ENCODE results near the gene TMEM247. TPM values are rescaled to one million over a fixed set of nuclear protein-coding genes. Genes with fewer than 3 reads are reported as not detected.

TMEM247 gene
- total RNA-seq, 1 experiment from 2014 or later, result not detected

DNA sequence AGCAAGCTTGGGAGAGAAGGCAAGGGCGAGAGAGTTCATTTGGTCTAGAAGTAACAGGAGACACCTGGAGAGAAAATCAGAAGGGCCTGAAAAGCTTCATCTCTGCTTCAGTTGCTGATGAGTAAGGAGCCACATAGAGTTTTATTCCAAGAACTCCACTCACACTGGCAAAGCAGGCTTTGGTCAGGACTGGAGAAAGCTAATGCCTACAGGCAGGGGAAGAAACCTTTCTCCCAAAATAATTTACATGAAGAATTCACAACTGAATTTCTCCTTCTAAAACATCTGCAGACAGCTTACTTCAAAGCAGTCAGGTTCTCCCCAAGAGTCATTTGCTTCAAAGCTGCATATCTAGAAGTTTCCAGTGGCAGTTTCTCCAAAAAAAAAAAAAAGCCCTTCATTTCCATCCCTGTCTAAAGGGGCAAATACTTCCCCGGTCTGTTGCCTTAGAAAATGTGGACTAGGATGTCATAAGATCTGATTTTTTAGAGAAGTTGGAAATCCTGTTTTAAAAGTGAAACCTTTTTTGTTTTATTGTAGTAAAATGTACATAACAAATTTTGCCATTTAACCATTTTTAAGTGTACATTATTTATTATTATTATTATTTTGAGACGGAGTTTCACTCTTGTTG lies 46.3 kb downstream of the TMEM247 start:
- intact Hi-C loops (cut with micrococcal nuclease; ENCODE audit: unreplicated experiment), result no loop called here
- CTCF ChIA-PET, result no interaction called here
- BruUV-seq (replicated peaks), result no TSS peak

DNA sequence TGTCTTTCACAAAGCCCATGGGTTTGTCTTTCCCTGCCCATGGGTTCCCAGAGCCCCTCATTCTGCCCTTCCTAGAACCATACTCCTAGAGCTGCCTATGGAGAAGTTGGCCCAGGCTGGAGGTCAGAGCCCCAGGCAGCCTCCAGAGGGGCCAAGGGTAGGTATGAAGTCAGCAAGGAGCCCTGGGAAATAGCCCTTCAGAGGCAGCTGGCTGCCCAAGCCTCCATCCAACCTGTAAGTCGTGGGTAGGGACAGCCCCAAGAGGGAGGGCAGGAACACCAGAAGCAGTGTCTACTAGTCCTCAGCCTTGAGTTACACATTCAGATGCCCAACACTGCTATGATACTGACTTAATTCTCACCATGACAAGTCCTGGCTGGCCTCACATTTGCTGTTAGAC lies 49.5 kb downstream of the TMEM247 start:
- DNase-seq, result no peak
- Mint-ChIP-seq H3K27me3 (ENCODE audit: unreplicated experiment) (no peaks in the 10 kb centered on the region), H3K4me3 (ENCODE audit: low read depth, unreplicated experiment) (no peak overlapping the region), H3K4me1 (ENCODE audit: low read depth, unreplicated experiment) (no peaks in the 10 kb centered on the region), H3K36me3 (ENCODE audit: insufficient read depth, unreplicated experiment) (no peaks in the 10 kb centered on the region), H3K9me3 (ENCODE audit: low read depth, unreplicated experiment) (no peaks in the 10 kb centered on the region), H3K27ac (ENCODE audit: unreplicated experiment) (no peak overlapping the region)
- no TSS peak for BruUV-seq (replicated peaks)
- CTCF ChIA-PET, result no interaction called here
- intact Hi-C loops (cut with micrococcal nuclease; ENCODE audit: unreplicated experiment), result no loop called here
- TF ChIP-seq, protein P1, sequence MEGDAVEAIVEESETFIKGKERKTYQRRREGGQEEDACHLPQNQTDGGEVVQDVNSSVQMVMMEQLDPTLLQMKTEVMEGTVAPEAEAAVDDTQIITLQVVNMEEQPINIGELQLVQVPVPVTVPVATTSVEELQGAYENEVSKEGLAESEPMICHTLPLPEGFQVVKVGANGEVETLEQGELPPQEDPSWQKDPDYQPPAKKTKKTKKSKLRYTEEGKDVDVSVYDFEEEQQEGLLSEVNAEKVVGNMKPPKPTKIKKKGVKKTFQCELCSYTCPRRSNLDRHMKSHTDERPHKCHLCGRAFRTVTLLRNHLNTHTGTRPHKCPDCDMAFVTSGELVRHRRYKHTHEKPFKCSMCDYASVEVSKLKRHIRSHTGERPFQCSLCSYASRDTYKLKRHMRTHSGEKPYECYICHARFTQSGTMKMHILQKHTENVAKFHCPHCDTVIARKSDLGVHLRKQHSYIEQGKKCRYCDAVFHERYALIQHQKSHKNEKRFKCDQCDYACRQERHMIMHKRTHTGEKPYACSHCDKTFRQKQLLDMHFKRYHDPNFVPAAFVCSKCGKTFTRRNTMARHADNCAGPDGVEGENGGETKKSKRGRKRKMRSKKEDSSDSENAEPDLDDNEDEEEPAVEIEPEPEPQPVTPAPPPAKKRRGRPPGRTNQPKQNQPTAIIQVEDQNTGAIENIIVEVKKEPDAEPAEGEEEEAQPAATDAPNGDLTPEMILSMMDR (IDR thresholded peaks at IDR 0.05; ENCODE audit: unreplicated experiment), result no peak

More for the DNA sequence above, 46.3 kb downstream of the TMEM247 start:
- H3K36me3 Mint-ChIP-seq (ENCODE audit: insufficient read depth, unreplicated experiment), result no peaks in the 10 kb centered on the region
- TF ChIP-seq, protein P1 (IDR thresholded peaks at IDR 0.05; ENCODE audit: unreplicated experiment), result no peak
- H3K9me3 Mint-ChIP-seq (ENCODE audit: low read depth, unreplicated experiment), result no peaks in the 10 kb centered on the region
- no peak overlapping the region for H3K27ac Mint-ChIP-seq (ENCODE audit: unreplicated experiment)
- no peak overlapping the region for H3K4me3 Mint-ChIP-seq (ENCODE audit: low read depth, unreplicated experiment)
- H3K4me1 Mint-ChIP-seq (ENCODE audit: low read depth, unreplicated experiment), result no peaks in the 10 kb centered on the region
- no peaks in the 10 kb centered on the region for H3K27me3 Mint-ChIP-seq (ENCODE audit: unreplicated experiment)
- no peak for DNase-seq

DNA sequence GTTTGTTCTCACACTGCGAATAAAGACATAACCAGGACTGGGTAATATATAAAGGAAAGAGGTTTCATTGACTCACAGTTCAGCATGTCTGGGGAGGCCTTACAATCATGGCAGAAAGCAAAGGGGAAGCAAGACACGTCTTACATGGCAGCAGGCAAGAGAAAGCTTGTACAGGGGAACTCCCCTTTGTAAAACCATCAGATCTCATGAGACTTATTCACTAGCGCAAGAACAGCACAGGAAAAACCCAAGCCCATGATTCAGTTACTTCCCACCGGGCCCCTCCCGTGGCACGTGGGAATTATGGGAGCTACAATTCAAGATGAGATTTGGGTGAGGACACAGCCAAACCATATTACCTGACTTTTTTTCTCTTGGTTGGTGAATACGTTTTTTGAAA lies 51.3 kb downstream of the TMEM247 start:
- no peaks in the 10 kb centered on the region for H3K27me3 Mint-ChIP-seq (ENCODE audit: unreplicated experiment)
- no TSS peak for BruUV-seq (replicated peaks)
- no peaks in the 10 kb centered on the region for H3K4me1 Mint-ChIP-seq (ENCODE audit: low read depth, unreplicated experiment)
- no peaks in the 10 kb centered on the region for H3K36me3 Mint-ChIP-seq (ENCODE audit: insufficient read depth, unreplicated experiment)
- intact Hi-C loops (cut with micrococcal nuclease; ENCODE audit: unreplicated experiment), result no loop called here
- H3K9me3 Mint-ChIP-seq (ENCODE audit: low read depth, unreplicated experiment), result no peaks in the 10 kb centered on the region
- TF ChIP-seq, protein P1 (IDR thresholded peaks at IDR 0.05; ENCODE audit: unreplicated experiment), result no peak
- CTCF ChIA-PET, result interaction anchor here (1.2 kb wide), 1 partner anchor 10 kb away, joined by 3 read pairs; no protein-coding TSS in a partner anchor
- H3K27ac Mint-ChIP-seq (ENCODE audit: unreplicated experiment), result no peak overlapping the region
- no peak overlapping the region for H3K4me3 Mint-ChIP-seq (ENCODE audit: low read depth, unreplicated experiment)
- DNase-seq, result no peak

DNA sequence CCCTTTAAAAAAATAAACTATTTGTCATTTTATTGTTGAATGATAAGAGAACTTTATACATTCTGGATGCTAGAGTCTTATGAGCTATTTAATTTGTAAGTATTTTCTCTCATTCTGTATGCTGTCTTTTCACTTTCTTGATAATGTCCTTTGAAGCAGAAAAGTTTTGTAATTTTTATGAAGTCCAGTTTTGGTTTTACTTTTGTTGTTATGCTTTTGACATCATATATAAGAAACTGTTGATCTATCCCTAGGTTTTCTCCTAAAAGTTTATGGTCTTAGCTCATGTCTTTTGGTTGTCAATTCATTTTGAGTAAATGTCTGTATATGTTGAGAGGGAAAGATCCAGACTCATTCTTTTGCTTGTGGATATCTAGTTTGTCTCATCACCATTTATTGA lies 52.5 kb downstream of the TMEM247 start:
- CTCF ChIA-PET, result no interaction called here
- no peaks in the 10 kb centered on the region for H3K4me1 Mint-ChIP-seq (ENCODE audit: low read depth, unreplicated experiment)
- H3K36me3 Mint-ChIP-seq (ENCODE audit: insufficient read depth, unreplicated experiment), result no peaks in the 10 kb centered on the region
- TF ChIP-seq, protein P1 (IDR thresholded peaks at IDR 0.05; ENCODE audit: unreplicated experiment), result no peak
- BruUV-seq (replicated peaks), result no TSS peak
- no peak for DNase-seq
- no peaks in the 10 kb centered on the region for H3K9me3 Mint-ChIP-seq (ENCODE audit: low read depth, unreplicated experiment)
- H3K4me3 Mint-ChIP-seq (ENCODE audit: low read depth, unreplicated experiment), result no peak overlapping the region
- no peaks in the 10 kb centered on the region for H3K27me3 Mint-ChIP-seq (ENCODE audit: unreplicated experiment)
- H3K27ac Mint-ChIP-seq (ENCODE audit: unreplicated experiment), result no peak overlapping the region
- intact Hi-C loops (cut with micrococcal nuclease; ENCODE audit: unreplicated experiment), result no loop called here

Other genes starting within 250 kb of the TMEM247 start
- gene EPAS1, start 182.2 kb upstream of the TMEM247 start, total RNA-seq (2022), result 18.5 and 28.1 TPM in 2 replicates
- 23.6 and 24.1 TPM in 2 replicates for gene RHOQ, start 62.9 kb downstream of the TMEM247 start, total RNA-seq (2022)
- 10.6 and 11.5 TPM in 2 replicates for gene ATP6V1E2, start 63.0 kb downstream of the TMEM247 start, total RNA-seq (2022)
- gene PIGF, start 137.5 kb downstream of the TMEM247 start, total RNA-seq (2022), result 19.0 and 19.7 TPM in 2 replicates
- gene CRIPT, start 137.7 kb downstream of the TMEM247 start, total RNA-seq (2022), result 11.8 and 13.5 TPM in 2 replicates
- 15.0 and 15.3 TPM in 2 replicates for gene SOCS5, start 219.7 kb downstream of the TMEM247 start, total RNA-seq (2022)